Natural killer cell (primary cell): ENCODE measurements around the gene KIAA0232. TPM values are rescaled to one million over a fixed set of nuclear protein-coding genes. Genes with fewer than 3 reads are reported as not detected.
"Not testable (repeated sequence)": the region's sequence is repeated elsewhere in the genome, so short reads cannot be mapped to it uniquely, and the experiment has no call there.

Source experiments
- ATAC-seq, 3 donors: fragments of 150-1000 bp in 2 of 3; fragments of 200-7000 bp in 1 of 3; cut with Tn5 transposase; 1 replicate in 1 of 3; 2 replicates in 2 of 3; pipeline ENCODE4 v1.10.0; 2021; ENCODE audit warnings: mild to moderate bottlenecking in 2 of 3, moderate library complexity in 2 of 3
- DNase-seq, 2 donors: peaks; one replicate each; pipeline versions ENCODE4 v3.0.0 to v3.0.0-alpha.2; 2013 to 2021; ENCODE audit warnings: mixed read lengths in 1 of 2
- H3K27ac ChIP-seq: one replicate; pipeline ENCODE4 v1.5.1; 2013; ENCODE audit warnings: mild to moderate bottlenecking, low read length
- H3K27me3 ChIP-seq: one replicate; pipeline ENCODE4 v1.6.1; 2013; ENCODE audit warnings: low read length; ENCODE audit not compliant: control insufficient read depth, insufficient read depth
- H3K36me3 ChIP-seq: one replicate; pipeline ENCODE4 v1.6.1; 2013; ENCODE audit warnings: low read length; ENCODE audit not compliant: control insufficient read depth, insufficient read depth
- H3K4me1 ChIP-seq: one replicate; pipeline ENCODE4 v1.6.1; 2013; ENCODE audit warnings: low read length; ENCODE audit not compliant: control insufficient read depth, insufficient read depth
- H3K4me3 ChIP-seq: one replicate; pipeline ENCODE4 v1.5.1; 2013; ENCODE audit warnings: low read length
- H3K9me3 ChIP-seq: one replicate; pipeline ENCODE4 v1.6.1; 2013; ENCODE audit warnings: low read length; ENCODE audit not compliant: control insufficient read depth, insufficient read depth
- H3K27ac Mint-ChIP-seq, 2 donors: one replicate each; pipeline ENCODE4 v1.8.0; 2022; ENCODE audit warnings: mild to moderate bottlenecking in 2 of 2, mixed read lengths in 2 of 2, moderate library complexity in 1 of 2
- H3K27me3 Mint-ChIP-seq, 2 donors: one replicate each; pipeline ENCODE4 v1.8.0; 2022; ENCODE audit warnings: low read depth in 2 of 2, mixed read lengths in 2 of 2
- H3K36me3 Mint-ChIP-seq: one replicate; pipeline ENCODE4 v1.8.0; 2022; ENCODE audit warnings: mixed read lengths
- H3K4me1 Mint-ChIP-seq, 2 donors: one replicate each; pipeline ENCODE4 v1.8.0; 2022; ENCODE audit warnings: mixed read lengths in 2 of 2
- H3K4me3 Mint-ChIP-seq: one replicate; pipeline ENCODE4 v1.8.0; 2022; ENCODE audit warnings: mild to moderate bottlenecking, moderate library complexity, mixed read lengths
- H3K9me3 Mint-ChIP-seq, 2 donors: one replicate each; pipeline ENCODE4 v1.8.0; 2022; ENCODE audit warnings: mixed read lengths in 2 of 2
- WGBS: methylation state at CpG from one replicate; pipeline ENCODE4 v1.1.7; 2013; ENCODE audit warnings: missing lambda C conversion rate; ENCODE audit not compliant: insufficient coverage; 5-methylcytosine and 5-hydroxymethylcytosine counted together
- intact Hi-C: fragments of 100-400 bp; cut with micrococcal nuclease; formaldehyde crosslinking; loops from one replicate; pipeline ENCODE4 v1.14.2; 2022
- total RNA-seq, 4 donors: library from RNA; stranded (reverse); fragments of 120-200 nt in 1 of 4; gene quantifications; one replicate each; pipeline versions ENCODE4 v1.2.3 to v1.2.4, GENCODE V29; 2013 to 2022
- TF ChIP-seq, protein P1 (sequence below): fragments of 200-600 bp; IDR thresholded peaks from one replicate; pipeline ENCODE4 v1.8.0; 2022; ENCODE audit warnings: antibody characterized with exemption

Gene KIAA0232
- total RNA-seq, 3 donors from 2014 or later (not counting 1 experiment from before 2014, with no cell fraction given) = 24.7 to 30.3 (median 28.6) TPM

DNA sequence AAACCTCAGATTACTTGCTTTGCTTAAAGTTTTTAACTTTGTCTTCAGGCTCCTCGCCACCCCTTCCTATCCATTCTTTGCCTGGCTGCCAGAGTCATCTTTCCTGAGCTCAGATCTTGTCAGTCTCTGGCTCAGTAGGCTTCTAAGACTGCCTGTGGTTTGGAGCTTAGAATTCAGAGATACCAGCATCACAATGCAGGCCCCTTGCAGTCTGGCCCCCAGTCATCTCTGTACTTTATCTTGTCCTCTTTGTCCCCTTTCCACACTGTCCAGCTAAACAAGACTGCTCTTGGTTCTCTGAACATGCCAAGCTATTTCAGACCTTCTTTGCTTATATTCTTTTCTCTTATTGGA, 3.0 kb downstream of the KIAA0232 start:
- Mint-ChIP-seq H3K27me3 (no peaks in the 10 kb centered on the region), H3K4me3 (peak overlapping the region; percentile 62), H3K4me1 (peaks cover 50 to 51% of the 10 kb centered on the region in 2 donors), H3K36me3 (no peaks in the 10 kb centered on the region), H3K27ac (peak overlapping the region; percentile 74 to 84), H3K9me3 (no peaks in the 10 kb centered on the region)
- peaks cover 4% of the 10 kb centered on the region for H3K36me3 ChIP-seq
- DNase-seq = no peak
- no peaks in the 10 kb centered on the region for H3K27me3 ChIP-seq
- H3K4me3 ChIP-seq = no peak overlapping the region
- H3K4me1 ChIP-seq = peaks cover 20% of the 10 kb centered on the region
- intact Hi-C loops = no loop called here
- no peak overlapping the region for H3K27ac ChIP-seq
- 73% methylated on average over 1 of the region's 1 CpG for WGBS
- TF ChIP-seq, protein P1, sequence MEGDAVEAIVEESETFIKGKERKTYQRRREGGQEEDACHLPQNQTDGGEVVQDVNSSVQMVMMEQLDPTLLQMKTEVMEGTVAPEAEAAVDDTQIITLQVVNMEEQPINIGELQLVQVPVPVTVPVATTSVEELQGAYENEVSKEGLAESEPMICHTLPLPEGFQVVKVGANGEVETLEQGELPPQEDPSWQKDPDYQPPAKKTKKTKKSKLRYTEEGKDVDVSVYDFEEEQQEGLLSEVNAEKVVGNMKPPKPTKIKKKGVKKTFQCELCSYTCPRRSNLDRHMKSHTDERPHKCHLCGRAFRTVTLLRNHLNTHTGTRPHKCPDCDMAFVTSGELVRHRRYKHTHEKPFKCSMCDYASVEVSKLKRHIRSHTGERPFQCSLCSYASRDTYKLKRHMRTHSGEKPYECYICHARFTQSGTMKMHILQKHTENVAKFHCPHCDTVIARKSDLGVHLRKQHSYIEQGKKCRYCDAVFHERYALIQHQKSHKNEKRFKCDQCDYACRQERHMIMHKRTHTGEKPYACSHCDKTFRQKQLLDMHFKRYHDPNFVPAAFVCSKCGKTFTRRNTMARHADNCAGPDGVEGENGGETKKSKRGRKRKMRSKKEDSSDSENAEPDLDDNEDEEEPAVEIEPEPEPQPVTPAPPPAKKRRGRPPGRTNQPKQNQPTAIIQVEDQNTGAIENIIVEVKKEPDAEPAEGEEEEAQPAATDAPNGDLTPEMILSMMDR = no peak
- H3K9me3 ChIP-seq = no peaks in the 10 kb centered on the region
- no peak for ATAC-seq

DNA sequence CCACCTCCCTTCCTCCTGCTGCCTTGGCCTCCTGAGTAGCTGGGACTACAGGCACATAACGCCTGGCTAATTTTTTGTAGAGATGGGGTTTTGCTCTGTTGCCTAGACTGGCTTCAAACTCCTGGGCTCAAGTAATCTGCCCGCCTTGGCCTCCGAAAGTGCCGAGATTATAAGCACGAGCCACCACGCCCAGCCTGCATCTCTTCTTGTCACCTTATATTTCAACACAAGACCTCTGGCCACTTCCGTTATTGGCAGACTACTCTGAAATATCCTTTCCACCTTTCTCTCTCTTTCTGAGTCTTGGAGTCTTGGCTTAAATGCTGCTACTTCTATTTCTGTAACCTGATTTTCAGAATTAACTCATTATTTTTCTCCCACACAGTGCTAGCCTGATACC, 5.6 kb downstream of the KIAA0232 start:
- Histone ChIP-seq H3K36me3 (peaks cover 4% of the 10 kb centered on the region), H3K9me3 (no peaks in the 10 kb centered on the region), H3K4me3 (no peak overlapping the region), H3K4me1 (peaks cover 16% of the 10 kb centered on the region), H3K27ac (no peak overlapping the region), H3K27me3 (no peaks in the 10 kb centered on the region)
- intact Hi-C loops = no loop called here
- Mint-ChIP-seq H3K27me3 (no peaks in the 10 kb centered on the region), H3K9me3 (no peaks in the 10 kb centered on the region), H3K4me1 (peaks cover 53 to 58% of the 10 kb centered on the region in 2 donors), H3K36me3 (peaks cover 8% of the 10 kb centered on the region), H3K4me3 (peak overlapping the region; percentile 66), H3K27ac (peak overlapping the region; percentile 69 to 84)
- TF ChIP-seq, protein P1 = no peak
- WGBS = 66% methylated on average over 7 of the region's 7 CpGs
- no peak for DNase-seq
- no peak for ATAC-seq

DNA sequence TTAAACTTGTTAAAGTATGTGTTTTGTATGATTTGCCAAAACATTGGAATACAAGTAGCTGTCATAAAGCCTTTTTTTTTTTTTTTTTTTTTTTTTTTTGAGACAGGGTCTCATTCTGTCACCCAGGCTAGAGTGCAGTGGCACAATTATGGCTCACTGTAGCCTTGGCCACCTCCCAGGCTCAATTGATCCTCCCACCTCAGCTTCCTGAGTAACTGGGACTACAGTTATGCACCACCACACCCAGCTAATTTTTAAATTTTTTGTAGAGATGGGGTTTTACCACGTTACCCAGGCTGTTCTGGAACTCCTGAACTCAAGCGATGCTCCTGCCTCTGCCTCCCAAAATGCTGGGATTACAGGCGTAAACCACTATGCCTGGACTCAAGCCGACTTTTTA, 8.7 kb downstream of the KIAA0232 start:
- H3K9me3 Mint-ChIP-seq, H3K27me3 Mint-ChIP-seq, intact Hi-C loops, H3K9me3 ChIP-seq, H3K36me3 ChIP-seq, DNase-seq, ATAC-seq, H3K4me3 ChIP-seq, H3K36me3 Mint-ChIP-seq, H3K27ac ChIP-seq, H3K27me3 ChIP-seq: not testable (repeated sequence)
- H3K4me1 Mint-ChIP-seq = peaks cover 55 to 61% of the 10 kb centered on the region in 2 donors
- peak overlapping the region; percentile 68 to 82 for H3K27ac Mint-ChIP-seq
- WGBS = 91% methylated on average over 4 of the region's 4 CpGs
- H3K4me1 ChIP-seq = peaks cover 15% of the 10 kb centered on the region
- peak overlapping the region; percentile 32 for H3K4me3 Mint-ChIP-seq

DNA sequence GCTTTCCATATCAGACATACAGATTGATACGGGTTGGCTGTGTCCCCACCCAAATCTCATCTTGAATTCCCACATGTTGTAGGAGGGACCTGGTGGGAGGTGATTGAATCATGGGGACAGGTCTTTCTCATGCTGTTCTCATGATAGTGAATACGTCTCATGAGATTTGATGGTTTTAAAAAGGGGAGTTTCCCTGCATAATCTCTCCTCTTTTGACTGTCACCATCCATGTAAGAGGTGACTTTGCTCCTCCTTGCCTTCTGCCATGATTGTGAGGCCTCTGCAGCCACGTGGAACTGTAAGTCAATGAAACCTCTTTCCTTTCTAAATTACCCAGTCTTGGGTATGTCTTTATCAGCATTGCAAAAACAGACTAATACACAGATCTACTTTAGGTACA, 9.3 kb downstream of the KIAA0232 start:
- WGBS = 58% methylated on average over 1 of the region's 3 CpGs
- H3K9me3 ChIP-seq, H3K36me3 Mint-ChIP-seq, H3K27me3 Mint-ChIP-seq, DNase-seq, H3K27ac ChIP-seq, intact Hi-C loops, H3K4me3 ChIP-seq, H3K9me3 Mint-ChIP-seq, H3K36me3 ChIP-seq, ATAC-seq, H3K27me3 ChIP-seq: not testable (repeated sequence)
- Mint-ChIP-seq H3K4me3 (peak overlapping the region; percentile 32), H3K4me1 (peaks cover 59 to 64% of the 10 kb centered on the region in 2 donors), H3K27ac (peak overlapping the region; percentile 68 to 82)
- H3K4me1 ChIP-seq = peaks cover 15% of the 10 kb centered on the region
